Kidney (tissue), 14 donors: Measurements from ENCODE around the gene SOX30. TPM values are rescaled to one million over a fixed set of nuclear protein-coding genes. Genes with fewer than 3 reads are reported as not detected.

Experiments
- DNase-seq, 5 donors: peaks; one replicate each; pipeline ENCODE4 v3.0.0-alpha.2; 2013 to 2020
- FAIRE-seq: peaks from 2 replicates; lab custom pipeline; 2012; peaks lifted over from hg19 to GRCh38; lab: Jason Lieb, UNC
- H3K27ac ChIP-seq, 2 donors: one replicate each; pipeline ENCODE4 v1.7.0; 2013; ENCODE audit warnings: low read depth in 2 of 2, low read length in 2 of 2, inconsistent platforms in 1 of 2
- H3K27me3 ChIP-seq: one replicate; pipeline ENCODE4 v1.7.1; 2013; ENCODE audit warnings: low read length, inconsistent platforms; ENCODE audit not compliant: control insufficient read depth, insufficient read depth
- H3K36me3 ChIP-seq, 3 donors: one replicate each; pipeline versions ENCODE4 v1.7.0 to v1.7.1; 2013; ENCODE audit warnings: low read length in 3 of 3, control low read depth in 1 of 3, inconsistent platforms in 1 of 3; ENCODE audit not compliant: insufficient read depth in 3 of 3, control insufficient read depth in 2 of 3
- H3K4me1 ChIP-seq, 3 donors: one replicate each; pipeline versions ENCODE4 v1.7.0 to v1.7.1; 2013; ENCODE audit warnings: low read length in 3 of 3, inconsistent platforms in 1 of 3, low read depth in 1 of 3; ENCODE audit not compliant: control insufficient read depth in 2 of 3, insufficient read depth in 2 of 3
- H3K4me3 ChIP-seq, 3 donors: one replicate each; pipeline versions ENCODE4 v1.7.0 to v1.8.1; 2013; ENCODE audit warnings: low read length in 3 of 3, control low read depth in 1 of 3, inconsistent platforms in 1 of 3
- H3K9ac ChIP-seq, 3 donors: one replicate each; pipeline versions ENCODE4 v1.7.0 to v1.7.1; 2013; ENCODE audit warnings: low read length in 3 of 3, control low read depth in 1 of 3, inconsistent platforms in 1 of 3
- H3K9me3 ChIP-seq, 3 donors: one replicate each; pipeline versions ENCODE4 v1.7.0 to v1.7.1; 2013; ENCODE audit warnings: low read length in 3 of 3, control low read depth in 1 of 3, inconsistent platforms in 1 of 3; ENCODE audit not compliant: control insufficient read depth in 2 of 3, insufficient read depth in 1 of 3
- CTCF ChIP-seq: IDR thresholded peaks from 3 replicates; pipeline ENCODE4 v1.5.1; 2012; ENCODE audit warnings: mild to moderate bottlenecking, moderate library complexity, borderline replicate concordance; ENCODE audit not compliant: insufficient read depth; ENCODE audit errors: extremely low read depth
- intact Hi-C: fragments of 100-400 bp; cut with DNase I; formaldehyde crosslinking; loops from one replicate; pipeline ENCODE4 v1.11.1; 2022
- polyA plus RNA-seq: library from polyadenylated mRNA; stranded (reverse); fragments of 350-450 nt; fragmentation: Illumina TruSeq; extraction: RNeasy Lipid Tissue Mini Kit (QIAGEN cat#74804); gene quantifications from one replicate; pipeline ENCODE4 v1.2.3, GENCODE V29; 2014; ENCODE audit warnings: low read depth, low replicate concordance; ENCODE audit not compliant: insufficient read depth
- total RNA-seq: library from RNA; stranded (reverse); fragmentation: NEBNext Ultra II Directional; extraction: Animal tissue kit (Norgen Biotek cat#: 25700); gene quantifications from one replicate; pipeline ENCODE4 v1.2.1, GENCODE V29; 2021
- donor health status: control.
- donor health status: control.
- donor health status: control.
- donor health status: control.
- donor health status: control.
- donor health status: DM: yes; HTN: yes; CAD: no.
- donor health status: Normal renal cell carcinoma (clear cell type).

SOX30 gene
- total and polyA plus RNA-seq, 2 donors from 2014 or later = 0.09 TPM; not detected in 1

- Histone ChIP-seq H3K9ac (no peak overlapping the region), H3K4me3 (no peak overlapping the region), H3K9me3 (no peaks in the 10 kb centered on the region), H3K4me1 (no peaks in the 10 kb centered on the region), H3K36me3 (no peaks in the 10 kb centered on the region), H3K27me3 (no peaks in the 10 kb centered on the region), H3K27ac (no peak overlapping the region)
- FAIRE-seq = no peak
- DNase-seq = no peak
- intact Hi-C loops = no loop called here
- TF ChIP-seq CTCF = no peak
Measured at GRCh38 chr5:157593052-157593757, 59.0 kb downstream of the SOX30 start.

- no peak overlapping the region for H3K27ac ChIP-seq
- intact Hi-C loops = no loop called here
- no peak for TF ChIP-seq CTCF
Measured at GRCh38 chr5:157592594-157592993, 59.6 kb downstream of the SOX30 start.

GRCh38 chr5:157590478-157590877 is 61.8 kb downstream of the SOX30 start:
- Histone ChIP-seq H3K9me3 (no peaks in the 10 kb centered on the region), H3K27ac (no peak overlapping the region), H3K9ac (no peak overlapping the region), H3K4me3 (no peak overlapping the region), H3K27me3 (no peaks in the 10 kb centered on the region), H3K36me3 (no peaks in the 10 kb centered on the region), H3K4me1 (no peaks in the 10 kb centered on the region)
- no peak for FAIRE-seq
- intact Hi-C loops = no loop called here
- TF ChIP-seq CTCF = no peak
- DNase-seq = no peak

More at GRCh38 chr5:157592594-157592993, 59.6 kb downstream of the SOX30 start:
- Histone ChIP-seq H3K9ac (no peak overlapping the region), H3K4me3 (no peak overlapping the region), H3K4me1 (no peaks in the 10 kb centered on the region), H3K36me3 (no peaks in the 10 kb centered on the region), H3K27me3 (no peaks in the 10 kb centered on the region), H3K9me3 (no peaks in the 10 kb centered on the region)
- DNase-seq (no peak), FAIRE-seq (no peak)
